DOHH2 (cell line): ENCODE results near the gene CEP68.

ENCODE experiments used
- CTCF ChIP-seq: fragments of 200-600 bp; sonication (generic); IDR thresholded peaks from one replicate; pipeline ENCODE4 v1.5.1; 2014; ENCODE audit warnings: antibody characterized with exemption, mild to moderate bottlenecking, low read depth, low read length; ENCODE audit not compliant: poor library complexity, severe bottlenecking
- EZH2phosphoT487 ChIP-seq: fragments of 200-600 bp; sonication (generic); IDR thresholded peaks from 2 replicates; pipeline ENCODE4 v1.6.1; 2017; ENCODE audit warnings: borderline replicate concordance, mild to moderate bottlenecking, antibody characterized with exemption, low read length, moderate library complexity, mixed read lengths

- peak; percentile 35 for TF ChIP-seq CTCF
- no peak for TF ChIP-seq EZH2phosphoT487
Observed at GRCh38 chr2:65129826-65130663, 73.8 kb downstream of the CEP68 start, which contains the start of gene RAB1A.
